ENCODE measurements around the gene CENPM. TPM values are rescaled to one million over a fixed set of nuclear protein-coding genes. Genes with fewer than 3 reads are reported as not detected.

Gene CENPM
- total and polyA plus RNA-seq, 8 donors: 0.14 to 1.7 (median 0.62) TPM

DNA sequence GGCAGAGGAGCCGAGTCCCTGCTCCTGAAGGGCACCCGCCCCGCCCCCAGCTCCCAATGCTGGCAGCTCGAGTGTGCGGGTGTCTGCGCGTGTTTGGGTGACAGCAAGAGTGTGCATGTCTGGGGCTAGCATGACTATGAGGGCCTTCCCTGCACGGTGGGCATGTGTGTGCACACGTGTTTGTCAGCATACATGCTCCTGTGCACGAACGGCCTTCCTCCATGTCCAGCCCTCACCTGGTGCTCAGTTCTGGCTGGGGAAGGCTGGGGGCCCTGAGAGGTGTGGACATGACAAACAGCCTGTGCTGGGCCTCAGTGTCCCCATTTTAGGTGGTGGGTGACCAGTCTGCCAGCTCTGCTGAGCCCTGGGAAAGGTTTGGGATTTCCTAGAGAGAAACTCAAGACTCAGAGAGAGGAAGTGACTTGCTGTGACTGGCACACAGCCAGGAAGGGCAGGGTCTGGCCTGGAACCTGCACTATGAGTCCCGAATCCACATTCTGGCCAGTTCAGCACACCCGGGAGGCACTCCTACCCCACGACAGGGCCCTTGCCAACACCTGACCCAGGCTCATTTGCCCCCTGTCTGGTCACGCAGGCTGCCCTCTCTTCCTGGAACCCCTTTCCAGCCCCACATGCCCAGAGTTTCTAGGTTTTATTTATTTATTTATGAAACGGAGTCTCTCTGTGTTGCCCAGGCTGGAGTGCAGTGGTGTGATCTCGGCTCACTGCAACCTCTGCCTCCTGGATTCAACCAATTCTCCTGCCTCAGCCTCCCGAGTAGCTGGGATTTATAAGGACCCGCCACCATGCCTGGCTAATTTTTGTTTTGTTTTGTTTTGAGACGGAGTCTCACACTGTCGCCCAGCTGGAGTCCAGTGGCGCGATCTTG, 28.8 kb downstream of the CENPM start:
- H3K27me3 ChIP-seq: peaks cover 0 to 12% (median 6%) of the 10 kb centered on the region in 4 donors
- no peak overlapping the region for H3K4me3 ChIP-seq
- no peak overlapping the region for H3K27ac ChIP-seq
- intact Hi-C loops (cut with DNase I): no loop called here
- H3K36me3 ChIP-seq: no peaks in the 10 kb centered on the region
- WGBS, 2 donors: 65 to 77% methylated on average over 23 of the region's 23 CpGs
- no peaks in the 10 kb centered on the region for H3K9me3 ChIP-seq
- DNase-seq (peak in 1 of 6 donors; percentile 75), ATAC-seq (peak in 1 of 4 donors; percentile 21), FAIRE-seq (no peak)
- H3K4me1 ChIP-seq: peaks cover 0 to 9% (median 8%) of the 10 kb centered on the region in 3 donors
- TF ChIP-seq CTCF (IDR thresholded peaks at IDR 0.05): no peak

DNA sequence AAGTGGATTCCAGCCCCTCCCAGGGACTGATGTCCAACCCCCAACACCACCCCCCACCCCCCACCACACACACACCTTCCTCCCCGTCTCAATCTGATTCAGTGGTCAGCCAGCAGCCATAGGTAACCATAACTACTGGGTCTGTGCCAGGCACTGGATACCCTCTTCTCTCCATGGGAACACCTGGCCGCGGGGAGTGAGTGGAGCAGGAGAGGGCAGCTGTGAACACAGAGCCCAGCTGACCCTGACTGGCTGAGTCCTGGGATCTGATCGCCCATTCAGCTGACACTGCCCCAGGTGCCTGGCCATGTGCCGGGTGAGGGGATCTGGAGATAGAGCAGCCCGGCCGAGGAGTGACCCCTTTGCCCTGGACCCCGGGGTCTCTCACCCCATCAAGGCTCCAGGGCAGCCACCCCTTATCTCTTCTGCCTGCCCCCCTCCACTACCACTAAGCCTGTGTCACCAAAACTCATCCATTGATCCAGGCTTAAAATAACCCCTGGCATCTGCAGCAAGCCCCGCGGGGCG, 29.5 kb downstream of the CENPM start:
- no peak overlapping the region for H3K4me3 ChIP-seq
- H3K27ac ChIP-seq: no peak overlapping the region
- no peaks in the 10 kb centered on the region for H3K36me3 ChIP-seq
- peak in 1 of 6 donors; percentile 54 for DNase-seq
- intact Hi-C loops (cut with DNase I): no loop called here
- no peak for FAIRE-seq
- no peak for TF ChIP-seq CTCF (IDR thresholded peaks at IDR 0.05)
- ATAC-seq: no peak
- WGBS, 2 donors: 51 to 52% methylated on average over 11 of the region's 11 CpGs
- no peaks in the 10 kb centered on the region for H3K9me3 ChIP-seq
- H3K4me1 ChIP-seq: peaks cover 0 to 9% (median 8%) of the 10 kb centered on the region in 3 donors
- peaks cover 0 to 18% (median 6%) of the 10 kb centered on the region in 4 donors for H3K27me3 ChIP-seq

- FAIRE-seq (no peak), DNase-seq (no peak), ATAC-seq (no peak)
- H3K27me3 ChIP-seq: peaks cover 0 to 18% (median 8%) of the 10 kb centered on the region in 4 donors
- no peak overlapping the region for H3K27ac ChIP-seq
- peaks cover 0 to 9% (median 8%) of the 10 kb centered on the region in 3 donors for H3K4me1 ChIP-seq
- H3K36me3 ChIP-seq: no peaks in the 10 kb centered on the region
- intact Hi-C loops (cut with DNase I): no loop called here
- no peaks in the 10 kb centered on the region for H3K9me3 ChIP-seq
- 58 to 69% methylated on average over 10 of the region's 10 CpGs for WGBS, 2 donors
- TF ChIP-seq CTCF (IDR thresholded peaks at IDR 0.05): no peak
- H3K4me3 ChIP-seq: no peak overlapping the region
These were observed 30.1 kb downstream of the CENPM start for GRCh38 chr22:41916745-41917358.

GRCh38 chr22:41915786-41916493, 31.0 kb downstream of the CENPM start:
- TF ChIP-seq CTCF (IDR thresholded peaks at IDR 0.05): no peak
- Histone ChIP-seq H3K27me3 (peaks cover 0 to 23% (median 12%) of the 10 kb centered on the region in 4 donors), H3K9me3 (no peaks in the 10 kb centered on the region), H3K4me1 (peaks cover under 1 to 13% (median 10%) of the 10 kb centered on the region in 3 donors), H3K27ac (no peak overlapping the region), H3K4me3 (no peak overlapping the region), H3K36me3 (no peaks in the 10 kb centered on the region)
- no peak for ATAC-seq
- intact Hi-C loops (cut with DNase I): no loop called here
- WGBS, 2 donors: 55 to 62% methylated on average over 11 of the region's 11 CpGs
- FAIRE-seq: no peak
- no peak for DNase-seq
